ENCODE data around the gene SH3BP4. TPM values are rescaled to one million over a fixed set of nuclear protein-coding genes. Genes with fewer than 3 reads are reported as not detected.

Gene SH3BP4
- total and polyA plus RNA-seq, 2 of the 13 experiments (the other 11 are each of a cell fraction or from before 2014, with no cell fraction given): 34.6 to 99.1 TPM

DNA sequence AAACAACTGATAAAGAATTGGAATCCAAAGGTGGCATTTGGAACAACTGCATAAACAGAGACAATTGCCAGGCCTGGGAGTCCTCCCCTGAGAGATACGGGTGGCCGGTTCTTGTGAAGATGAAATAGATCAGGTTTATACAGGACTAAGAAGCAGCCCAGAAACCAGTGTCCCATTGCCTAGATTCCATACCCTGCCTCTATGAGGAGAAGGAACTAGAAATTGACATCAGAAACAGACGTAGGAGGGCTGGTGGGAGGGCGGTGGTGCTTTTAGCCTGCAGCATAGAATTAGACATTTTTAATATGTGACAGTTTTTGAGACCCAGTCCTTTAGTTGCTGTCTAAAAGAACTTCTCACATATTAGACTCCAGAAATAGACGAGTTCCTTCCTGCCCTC, 11.8 kb upstream of the SH3BP4 start:
- intact Hi-C loops (cut with micrococcal nuclease; ENCODE audit: unreplicated experiment): no loop called here
- TF ChIP-seq PATZ1 (CRISPR knock-in tag; IDR thresholded peaks at IDR 0.05): no peak
- no peak for TF ChIP-seq SRSF4 (IDR thresholded peaks at IDR 0.05; ENCODE audit: low read depth, low read length, poor library complexity, severe bottlenecking)
- no peak for TF ChIP-seq ZNF549 (CRISPR knock-in tag; IDR thresholded peaks at IDR 0.05)
- no peak for TF ChIP-seq HMGA1 (CRISPR knock-in tag; conservative IDR thresholded peaks at IDR 0.05)
- TF ChIP-seq PAWR (CRISPR knock-in tag; IDR thresholded peaks at IDR 0.05; ENCODE audit: borderline replicate concordance): no peak
- TF ChIP-seq ZNF256 (CRISPR knock-in tag; conservative IDR thresholded peaks at IDR 0.05): no peak
- TF ChIP-seq ZFYVE20 (CRISPR knock-in tag; IDR thresholded peaks at IDR 0.05; ENCODE audit: borderline replicate concordance, low read depth): no peak
- TF ChIP-seq KDM3A (CRISPR knock-in tag; IDR thresholded peaks at IDR 0.05; ENCODE audit: low read depth): no peak
- no peak for TF ChIP-seq ZNF367 (CRISPR knock-in tag; IDR thresholded peaks at IDR 0.05; ENCODE audit: borderline replicate concordance)
- TF ChIP-seq, protein P1, sequence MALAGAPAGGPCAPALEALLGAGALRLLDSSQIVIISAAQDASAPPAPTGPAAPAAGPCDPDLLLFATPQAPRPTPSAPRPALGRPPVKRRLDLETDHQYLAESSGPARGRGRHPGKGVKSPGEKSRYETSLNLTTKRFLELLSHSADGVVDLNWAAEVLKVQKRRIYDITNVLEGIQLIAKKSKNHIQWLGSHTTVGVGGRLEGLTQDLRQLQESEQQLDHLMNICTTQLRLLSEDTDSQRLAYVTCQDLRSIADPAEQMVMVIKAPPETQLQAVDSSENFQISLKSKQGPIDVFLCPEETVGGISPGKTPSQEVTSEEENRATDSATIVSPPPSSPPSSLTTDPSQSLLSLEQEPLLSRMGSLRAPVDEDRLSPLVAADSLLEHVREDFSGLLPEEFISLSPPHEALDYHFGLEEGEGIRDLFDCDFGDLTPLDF (CRISPR knock-in tag; IDR thresholded peaks at IDR 0.05): no peak
- TF ChIP-seq, protein P2, sequence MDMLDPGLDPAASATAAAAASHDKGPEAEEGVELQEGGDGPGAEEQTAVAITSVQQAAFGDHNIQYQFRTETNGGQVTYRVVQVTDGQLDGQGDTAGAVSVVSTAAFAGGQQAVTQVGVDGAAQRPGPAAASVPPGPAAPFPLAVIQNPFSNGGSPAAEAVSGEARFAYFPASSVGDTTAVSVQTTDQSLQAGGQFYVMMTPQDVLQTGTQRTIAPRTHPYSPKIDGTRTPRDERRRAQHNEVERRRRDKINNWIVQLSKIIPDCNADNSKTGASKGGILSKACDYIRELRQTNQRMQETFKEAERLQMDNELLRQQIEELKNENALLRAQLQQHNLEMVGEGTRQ (IDR thresholded peaks at IDR 0.05; ENCODE audit: low read depth, low read length): no peak
- TF ChIP-seq, protein P2 (CRISPR knock-in tag; IDR thresholded peaks at IDR 0.05; ENCODE audit: borderline replicate concordance): no peak
- Histone ChIP-seq H2AFZ (ENCODE audit: low read length) (no peak overlapping the region), H4K20me1 (ENCODE audit: insufficient read depth, low read length) (no peaks in the 10 kb centered on the region), H3K9me3 (ENCODE audit: low read length) (peaks cover 4% of the 10 kb centered on the region; the same call in 1 of the 2 replicates), H3K4me2 (ENCODE audit: low read depth, low read length) (no peak overlapping the region), H3K36me3 (replicated peaks in 1 of 2; ENCODE audit: control insufficient read depth in 1 of 2, insufficient read depth in 2 of 2, low read length in 2 of 2) (no peaks in the 10 kb centered on the region), H3K27me3 (ENCODE audit: control insufficient read depth in 1 of 2, insufficient read depth in 2 of 2, low read length in 2 of 2) (peaks cover 6 to 55% of the 10 kb centered on the region in 2 experiments; a peak in 4 of 5 replicates), H3K4me3 (replicated peaks in 1 of 3; ENCODE audit: insufficient read depth in 1 of 3, low read depth in 2 of 3, low read length in 3 of 3) (no peak overlapping the region), H3K79me2 (ENCODE audit: insufficient read depth, low read length) (no peaks in the 10 kb centered on the region), H3K4me1 (ENCODE audit: insufficient read depth, low read length) (peaks cover 8% of the 10 kb centered on the region), H3K9ac (ENCODE audit: insufficient read depth, low read depth, low read length) (no peak overlapping the region), H3K27ac (ENCODE audit: extremely low read length, insufficient read depth, low read length) (no peak overlapping the region)
- in situ Hi-C loops (cut with HindIII; ENCODE audit: extremely low pct_ligation_motif_present, low pct_unique_long_range_greater_than_20kb): no loop called here
- BruUV-seq (replicated peaks): no TSS peak
- CTCF ChIA-PET (ENCODE audit: low intra/inter-chr PET ratio, low total read pairs): no interaction called here
- no peak for DNase-seq (ENCODE audit: low spot score)
- POLR2A ChIA-PET: no interaction called here
- ATAC-seq: no peak
- WGBS (ENCODE audit: low lambda C conversion rate): 44% methylated on average over 5 of the region's 5 CpGs
- FAIRE-seq: no peak

All from HepG2 (cell line).